MM.1S (cell line): Measurements from ENCODE around the gene FAM20C.
"Not testable (repeated sequence)": the region's sequence is repeated elsewhere in the genome, so short reads cannot be mapped to it uniquely, and the experiment has no call there.

Experiments used
- DNase-seq: peaks from one replicate; pipeline ENCODE4 v3.0.0-alpha.2; 2015
- H2AFZ ChIP-seq: fragments of 300-600 bp; sonication (generic); 2 replicates; pipeline ENCODE4 v1.6.0; 2016; ENCODE audit warnings: antibody characterized with exemption, low read length
- H3F3A ChIP-seq: fragments of 300-600 bp; sonication (generic); 2 replicates; pipeline ENCODE4 v1.6.1; 2016; ENCODE audit warnings: mild to moderate bottlenecking, antibody characterized with exemption, low read length, moderate library complexity, mixed read lengths; ENCODE audit not compliant: insufficient read depth
- H3K27ac ChIP-seq: fragments of 300-600 bp; sonication (generic); 2 replicates; pipeline ENCODE4 v1.5.1; 2016; ENCODE audit warnings: mild to moderate bottlenecking, low read length
- H3K27me3 ChIP-seq: fragments of 300-600 bp; sonication (generic); replicated peaks from 2 replicates; pipeline ENCODE4 v1.6.0; 2016; ENCODE audit warnings: low read length; ENCODE audit not compliant: insufficient read depth
- H3K36me3 ChIP-seq: fragments of 300-600 bp; sonication (generic); replicated peaks from 2 replicates; pipeline ENCODE4 v1.6.1; 2016; ENCODE audit warnings: mild to moderate bottlenecking, low read length, mixed read lengths; ENCODE audit not compliant: insufficient read depth
- H3K4me1 ChIP-seq: fragments of 300-600 bp; sonication (generic); 2 replicates; pipeline ENCODE4 v1.6.1; 2016; ENCODE audit warnings: low read length, mixed read lengths
- H3K4me2 ChIP-seq: fragments of 300-600 bp; sonication (generic); 2 replicates; pipeline ENCODE4 v1.6.0; 2016; ENCODE audit warnings: low read depth, low read length
- H3K4me3 ChIP-seq: fragments of 300-600 bp; sonication (generic); 2 replicates; pipeline ENCODE4 v1.5.1; 2016; ENCODE audit warnings: low read length, mixed read lengths
- H3K79me2 ChIP-seq: fragments of 300-600 bp; sonication (generic); 2 replicates; pipeline ENCODE4 v1.6.1; 2016; ENCODE audit warnings: mixed run types, low read length, mixed read lengths
- H3K9ac ChIP-seq: fragments of 300-600 bp; sonication (generic); 2 replicates; pipeline ENCODE4 v1.6.1; 2016; ENCODE audit warnings: low read length, mixed read lengths
- H3K9me2 ChIP-seq: fragments of 300-600 bp; sonication (generic); replicated peaks from 2 replicates; pipeline ENCODE4 v1.6.1; 2016; ENCODE audit warnings: mild to moderate bottlenecking, low read length, mixed read lengths; ENCODE audit not compliant: insufficient read depth
- H3K9me3 ChIP-seq: fragments of 300-600 bp; sonication (generic); replicated peaks from 2 replicates; pipeline ENCODE4 v1.6.1; 2016; ENCODE audit warnings: mild to moderate bottlenecking, low read length, mixed read lengths; ENCODE audit not compliant: insufficient read depth
- H4K20me1 ChIP-seq: fragments of 300-600 bp; sonication (generic); 2 replicates; pipeline ENCODE4 v1.6.1; 2016; ENCODE audit warnings: mild to moderate bottlenecking, low read length, moderate library complexity, mixed read lengths; ENCODE audit not compliant: insufficient read depth
- EZH2 ChIP-seq: fragments of 300-600 bp; sonication (generic); optimal IDR thresholded peaks from 2 replicates; pipeline ENCODE3; 2017; ENCODE audit warnings: low read depth, mild to moderate bottlenecking, antibody characterized with exemption, low read length, mixed read lengths
- EZH2phosphoT487 ChIP-seq: fragments of 300-600 bp; sonication (generic); IDR thresholded peaks from 2 replicates; pipeline ENCODE4 v1.6.1; 2018; ENCODE audit warnings: antibody characterized with exemption, low read length
- TF ChIP-seq, protein P1 (sequence below): fragments of 300-600 bp; sonication (generic); IDR thresholded peaks from 2 replicates; pipeline ENCODE4 v1.5.1; 2016; ENCODE audit warnings: antibody characterized with exemption, low read length, mixed read lengths

The FAM20C gene

DNA sequence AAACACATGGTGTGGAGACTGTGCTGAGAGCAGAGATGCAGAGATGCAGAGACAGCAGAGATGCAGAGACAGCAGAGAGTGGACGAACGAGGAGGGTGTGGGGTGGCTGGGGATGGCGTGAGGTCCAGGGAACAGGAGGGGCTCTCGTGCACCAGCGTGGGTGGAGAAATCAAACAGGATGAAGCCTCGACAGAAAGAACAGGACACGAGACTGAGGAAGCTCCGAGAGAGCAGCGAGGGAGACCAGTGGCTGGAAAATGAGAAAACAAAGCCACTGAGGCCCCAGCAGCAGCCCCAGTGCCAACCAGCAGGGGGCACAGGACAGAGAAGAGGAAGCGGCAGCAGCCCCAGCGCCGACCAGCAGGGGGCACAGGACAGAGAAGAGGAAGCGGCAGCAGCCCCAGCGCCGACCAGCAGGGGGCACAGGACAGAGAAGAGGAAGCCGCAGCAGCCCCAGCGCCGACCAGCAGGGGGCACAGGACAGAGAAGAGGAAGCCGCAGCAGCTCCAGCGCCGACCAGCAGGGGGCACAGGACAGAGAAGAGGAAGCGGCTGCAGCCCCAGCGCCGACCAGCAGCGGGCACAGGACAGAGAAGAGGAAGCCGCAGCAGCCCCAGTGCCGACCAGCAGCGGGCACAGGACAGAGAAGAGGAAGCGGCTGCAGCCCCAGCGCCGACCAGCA, 70.4 kb downstream of the FAM20C start:
- not testable (repeated sequence) for H3K4me1 ChIP-seq, H3K4me2 ChIP-seq, H3K79me2 ChIP-seq, H3K36me3 ChIP-seq, H4K20me1 ChIP-seq, H3K27me3 ChIP-seq, H3K4me3 ChIP-seq, H3K9me2 ChIP-seq, H3K9ac ChIP-seq, DNase-seq, H3F3A ChIP-seq, H3K9me3 ChIP-seq, H3K27ac ChIP-seq, H2AFZ ChIP-seq
- TF ChIP-seq, protein P1, sequence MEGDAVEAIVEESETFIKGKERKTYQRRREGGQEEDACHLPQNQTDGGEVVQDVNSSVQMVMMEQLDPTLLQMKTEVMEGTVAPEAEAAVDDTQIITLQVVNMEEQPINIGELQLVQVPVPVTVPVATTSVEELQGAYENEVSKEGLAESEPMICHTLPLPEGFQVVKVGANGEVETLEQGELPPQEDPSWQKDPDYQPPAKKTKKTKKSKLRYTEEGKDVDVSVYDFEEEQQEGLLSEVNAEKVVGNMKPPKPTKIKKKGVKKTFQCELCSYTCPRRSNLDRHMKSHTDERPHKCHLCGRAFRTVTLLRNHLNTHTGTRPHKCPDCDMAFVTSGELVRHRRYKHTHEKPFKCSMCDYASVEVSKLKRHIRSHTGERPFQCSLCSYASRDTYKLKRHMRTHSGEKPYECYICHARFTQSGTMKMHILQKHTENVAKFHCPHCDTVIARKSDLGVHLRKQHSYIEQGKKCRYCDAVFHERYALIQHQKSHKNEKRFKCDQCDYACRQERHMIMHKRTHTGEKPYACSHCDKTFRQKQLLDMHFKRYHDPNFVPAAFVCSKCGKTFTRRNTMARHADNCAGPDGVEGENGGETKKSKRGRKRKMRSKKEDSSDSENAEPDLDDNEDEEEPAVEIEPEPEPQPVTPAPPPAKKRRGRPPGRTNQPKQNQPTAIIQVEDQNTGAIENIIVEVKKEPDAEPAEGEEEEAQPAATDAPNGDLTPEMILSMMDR, result peak; percentile 10

DNA sequence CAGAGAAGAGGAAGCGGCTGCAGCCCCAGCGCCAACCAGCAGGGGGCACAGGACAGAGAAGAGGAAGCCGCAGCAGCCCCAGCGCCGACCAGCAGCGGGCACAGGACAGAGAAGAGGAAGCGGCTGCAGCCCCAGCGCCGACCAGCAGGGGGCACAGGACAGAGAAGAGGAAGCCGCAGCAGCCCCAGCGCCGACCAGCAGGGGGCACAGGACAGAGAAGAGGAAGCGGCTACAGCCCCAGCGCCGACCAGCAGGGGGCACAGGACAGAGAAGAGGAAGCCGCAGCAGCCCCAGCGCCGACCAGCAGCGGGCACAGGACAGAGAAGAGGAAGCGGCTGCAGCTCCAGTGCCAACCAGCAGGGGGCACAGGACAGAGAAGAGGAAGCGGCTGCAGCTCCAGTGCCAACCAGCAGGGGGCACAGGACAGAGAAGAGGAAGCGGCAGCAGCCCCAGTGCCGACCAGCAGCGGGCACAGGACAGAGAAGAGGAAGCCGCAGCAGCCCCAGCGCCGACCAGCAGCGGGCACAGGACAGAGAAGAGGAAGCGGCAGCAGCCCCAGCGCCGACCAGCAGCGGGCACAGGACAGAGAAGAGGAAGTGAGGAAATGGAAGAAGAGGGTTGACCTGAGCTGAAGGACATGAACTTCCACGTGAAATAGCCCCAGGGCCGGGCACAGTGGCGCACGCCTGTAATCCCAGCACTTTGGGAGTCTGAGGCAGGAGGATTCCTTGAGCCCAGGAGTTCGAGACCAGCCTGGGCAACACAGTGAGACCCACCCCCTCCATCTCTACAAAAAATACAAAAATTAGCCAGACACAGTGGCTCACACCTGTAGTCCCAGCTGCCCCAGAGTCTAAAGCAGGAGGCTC, 71.3 kb downstream of the FAM20C start:
- DNase-seq, H3K36me3 ChIP-seq, H3K9me2 ChIP-seq, H3F3A ChIP-seq, H3K79me2 ChIP-seq, H2AFZ ChIP-seq, H3K9me3 ChIP-seq, H3K9ac ChIP-seq, H4K20me1 ChIP-seq, H3K4me3 ChIP-seq, H3K27me3 ChIP-seq, H3K27ac ChIP-seq, H3K4me1 ChIP-seq, H3K4me2 ChIP-seq: not testable (repeated sequence)
- TF ChIP-seq, protein P1, result peak; percentile 26

DNA sequence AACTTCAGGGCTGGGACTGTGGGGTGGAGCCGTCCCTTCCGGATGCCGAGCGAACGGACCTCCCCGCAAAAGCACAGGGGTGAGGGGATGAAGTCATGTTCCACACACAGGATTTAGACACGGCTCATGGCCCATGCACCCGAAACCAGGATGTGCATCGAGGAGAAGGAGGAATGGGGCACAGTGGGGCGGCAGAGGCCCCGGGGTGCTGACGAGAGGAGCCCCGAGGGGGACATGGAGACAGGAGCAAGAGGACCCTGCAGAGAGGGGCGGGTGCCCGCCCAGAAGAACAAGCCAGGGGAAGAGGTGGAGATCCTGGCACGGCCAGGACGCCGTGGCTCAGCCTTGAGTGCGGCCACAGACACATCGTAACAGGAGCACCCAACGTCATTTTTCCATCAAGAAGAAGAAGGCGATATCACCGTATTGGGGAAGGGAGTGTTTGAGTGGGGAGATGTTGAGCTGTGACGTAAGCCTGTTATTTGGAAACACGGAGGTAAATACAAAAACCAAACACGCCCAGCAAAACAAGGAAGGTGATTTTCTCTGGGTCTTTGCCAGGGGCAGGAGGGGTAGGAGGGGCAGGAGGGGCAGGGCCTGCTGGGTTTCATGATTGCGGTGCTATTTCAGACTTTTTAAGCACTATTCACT, 72.3 kb downstream of the FAM20C start:
- no peak for TF ChIP-seq EZH2phosphoT487
- TF ChIP-seq, protein P1, result no peak
- no peak for TF ChIP-seq EZH2
- no peaks in the 10 kb centered on the region for H3K9me3 ChIP-seq
- no peaks in the 10 kb centered on the region for H3F3A ChIP-seq
- H3K27me3 ChIP-seq, result no peaks in the 10 kb centered on the region
- H3K9me2 ChIP-seq, result no peaks in the 10 kb centered on the region
- no peak for DNase-seq
- no peaks in the 10 kb centered on the region for H3K36me3 ChIP-seq
- no peak overlapping the region for H3K27ac ChIP-seq
- no peak overlapping the region for H3K4me2 ChIP-seq
- no peak overlapping the region for H2AFZ ChIP-seq
- no peaks in the 10 kb centered on the region for H4K20me1 ChIP-seq
- no peak overlapping the region for H3K4me3 ChIP-seq
- H3K9ac ChIP-seq, result no peak overlapping the region
- no peaks in the 10 kb centered on the region for H3K4me1 ChIP-seq
- no peaks in the 10 kb centered on the region for H3K79me2 ChIP-seq
